H9 (cell line): Measurements from ENCODE around the gene ITPR2. TPM values are rescaled to one million over a fixed set of nuclear protein-coding genes. Genes with fewer than 3 reads are reported as not detected.

ENCODE experiments used
- DNase-seq: peaks from one replicate; pipeline ENCODE4 v3.0.0-alpha.2; 2017
- H2AFZ ChIP-seq: one replicate; pipeline ENCODE4 v1.6.1; 2013; ENCODE audit warnings: mild to moderate bottlenecking, low read length, control low read depth, moderate library complexity
- H2AK5ac ChIP-seq: 2 replicates; pipeline ENCODE4 v1.6.1; 2013; ENCODE audit warnings: low read length, control low read depth, mixed read lengths; ENCODE audit not compliant: insufficient read length
- H2BK120ac ChIP-seq: one replicate; pipeline ENCODE4 v1.6.1; 2013; ENCODE audit warnings: low read depth, mild to moderate bottlenecking, low read length, control low read depth, inconsistent platforms; ENCODE audit not compliant: poor library complexity, severe bottlenecking
- H2BK12ac ChIP-seq: 2 replicates; pipeline ENCODE4 v1.6.1; 2013; ENCODE audit warnings: low read length, control low read depth, mixed read lengths, low read depth; ENCODE audit not compliant: insufficient read length
- H2BK15ac ChIP-seq: 2 replicates; pipeline ENCODE4 v1.6.1; 2013; ENCODE audit warnings: low read depth, low read length, control low read depth
- H2BK20ac ChIP-seq: one replicate; pipeline ENCODE4 v1.6.1; 2013; ENCODE audit warnings: low read depth, mild to moderate bottlenecking, low read length, control low read depth, inconsistent platforms; ENCODE audit not compliant: poor library complexity, severe bottlenecking
- H2BK5ac ChIP-seq: 2 replicates; pipeline ENCODE4 v1.6.1; 2013; ENCODE audit warnings: low read length, control low read depth, mixed read lengths; ENCODE audit not compliant: insufficient read length
- H3K14ac ChIP-seq: 2 replicates; pipeline ENCODE4 v1.6.1; 2013; ENCODE audit warnings: low read length, control low read depth; ENCODE audit not compliant: insufficient read depth
- H3K18ac ChIP-seq: 2 replicates; pipeline ENCODE4 v1.6.1; 2013; ENCODE audit warnings: low read depth, mild to moderate bottlenecking, mixed read lengths, low read length, control low read depth; ENCODE audit not compliant: insufficient read length
- H3K23ac ChIP-seq: 2 replicates; pipeline ENCODE4 v1.6.1; 2013; ENCODE audit warnings: low read length, control low read depth, mixed read lengths, low read depth; ENCODE audit not compliant: insufficient read length
- H3K23me2 ChIP-seq: 2 replicates; pipeline ENCODE4 v1.6.1; 2013; ENCODE audit warnings: low read depth, mild to moderate bottlenecking, mixed read lengths, low read length, control low read depth; ENCODE audit not compliant: insufficient read length, poor library complexity, severe bottlenecking
- H3K27ac ChIP-seq: 2 replicates; pipeline ENCODE4 v1.5.1; 2013; ENCODE audit warnings: low read length, control low read depth, mixed read lengths, low read depth; ENCODE audit not compliant: insufficient read length
- H3K27me3 ChIP-seq: 2 replicates; pipeline ENCODE4 v1.6.1; 2013; ENCODE audit warnings: low read length, control low read depth, inconsistent platforms; ENCODE audit not compliant: insufficient read depth
- H3K4ac ChIP-seq: 2 replicates; pipeline ENCODE4 v1.6.1; 2013; ENCODE audit warnings: low read depth, mild to moderate bottlenecking, control low read depth, inconsistent platforms, low read length, moderate library complexity
- H3K4me1 ChIP-seq: 2 replicates; pipeline ENCODE4 v1.6.1; 2013; ENCODE audit warnings: low read length, control low read depth, inconsistent platforms; ENCODE audit not compliant: insufficient read depth
- H3K4me2 ChIP-seq: 2 replicates; pipeline ENCODE4 v1.6.1; 2013; ENCODE audit warnings: low read length, control low read depth, mixed read lengths; ENCODE audit not compliant: insufficient read length, insufficient read depth
- H3K56ac ChIP-seq: 2 replicates; pipeline ENCODE4 v1.6.1; 2013; ENCODE audit warnings: low read depth, mild to moderate bottlenecking, mixed read lengths, low read length, control low read depth; ENCODE audit not compliant: insufficient read length
- H3K79me1 ChIP-seq: 2 replicates; pipeline ENCODE4 v1.6.1; 2013; ENCODE audit warnings: low read depth, mild to moderate bottlenecking, moderate library complexity, low read length, control low read depth, inconsistent platforms; ENCODE audit not compliant: insufficient read depth, poor library complexity, severe bottlenecking
- H3K79me2 ChIP-seq: 2 replicates; pipeline ENCODE4 v1.6.1; 2013; ENCODE audit warnings: low read length, control low read depth, inconsistent platforms; ENCODE audit not compliant: insufficient read depth
- H3K9ac ChIP-seq: 2 replicates; pipeline ENCODE4 v1.6.1; 2013; ENCODE audit warnings: low read length, control low read depth, mixed read lengths; ENCODE audit not compliant: insufficient read length; ENCODE audit errors: extremely low read depth
- H3K9me3 ChIP-seq: one replicate; pipeline ENCODE4 v1.6.1; 2013; ENCODE audit warnings: low read depth, low read length, inconsistent platforms; ENCODE audit not compliant: control insufficient read depth
- H3T11ph ChIP-seq: one replicate; pipeline ENCODE4 v1.6.1; 2013; ENCODE audit warnings: mild to moderate bottlenecking, low read length, control low read depth, inconsistent platforms
- H4K20me1 ChIP-seq: one replicate; pipeline ENCODE4 v1.6.1; 2013; ENCODE audit not compliant: control insufficient read depth, insufficient read length, insufficient read depth
- H4K5ac ChIP-seq: 2 replicates; pipeline ENCODE4 v1.6.1; 2013; ENCODE audit warnings: low read depth, mild to moderate bottlenecking, mixed read lengths, low read length, control low read depth; ENCODE audit not compliant: insufficient read length
- H4K8ac ChIP-seq: replicated peaks from 2 replicates; pipeline ENCODE4 v1.6.1; 2013; ENCODE audit warnings: low read length, control low read depth, mixed read lengths, low read depth; ENCODE audit not compliant: insufficient read length
- H4K91ac ChIP-seq: 2 replicates; pipeline ENCODE4 v1.6.1; 2013; ENCODE audit warnings: low read depth, mild to moderate bottlenecking, moderate library complexity, mixed read lengths, low read length, control low read depth; ENCODE audit not compliant: insufficient read length
- H3K27ac Mint-ChIP-seq, 3 experiments: 2 replicates in 2 of 3; 3 replicates in 1 of 3; pipeline ENCODE4 v1.8.0; 2020 to 2021; ENCODE audit warnings: mixed read lengths in 3 of 3, mild to moderate bottlenecking in 1 of 3, moderate library complexity in 1 of 3
- H3K27me3 Mint-ChIP-seq: 2 replicates; pipeline ENCODE4 v1.8.0; 2021; ENCODE audit warnings: low read depth, mild to moderate bottlenecking, moderate library complexity, mixed read lengths
- H3K36me3 Mint-ChIP-seq, 3 experiments: 2 replicates in 2 of 3; 3 replicates in 1 of 3; pipeline ENCODE4 v1.8.0; 2020 to 2021; ENCODE audit warnings: low read depth in 3 of 3, mixed read lengths in 3 of 3; ENCODE audit not compliant: insufficient read depth in 1 of 3
- H3K4me1 Mint-ChIP-seq, 2 experiments: 2 replicates each; pipeline ENCODE4 v1.8.0; 2020; ENCODE audit warnings: mixed read lengths in 2 of 2
- H3K4me3 Mint-ChIP-seq, 2 experiments: 2 replicates in 1 of 2; 3 replicates in 1 of 2; pipeline ENCODE4 v1.8.0; 2020 to 2021; ENCODE audit warnings: mild to moderate bottlenecking in 2 of 2, mixed read lengths in 2 of 2, moderate library complexity in 1 of 2
- H3K9me3 Mint-ChIP-seq, 2 experiments: 2 replicates in 1 of 2; 3 replicates in 1 of 2; pipeline ENCODE4 v1.8.0; 2020; ENCODE audit warnings: mild to moderate bottlenecking in 2 of 2, mixed read lengths in 2 of 2, moderate library complexity in 1 of 2
- CTCF ChIP-seq: fragments of 200-600 bp; sonication (generic); conservative IDR thresholded peaks from 3 replicates; pipeline ENCODE4 v1.8.0; 2021; ENCODE audit warnings: antibody characterized with exemption, mild to moderate bottlenecking
- total RNA-seq: library from RNA; stranded (reverse); gene quantifications from 2 replicates; pipeline ENCODE4 v1.2.1, GENCODE V29; 2021

ITPR2 gene
- total RNA-seq, 1 experiment from 2014 or later: 14.8 TPM

DNA sequence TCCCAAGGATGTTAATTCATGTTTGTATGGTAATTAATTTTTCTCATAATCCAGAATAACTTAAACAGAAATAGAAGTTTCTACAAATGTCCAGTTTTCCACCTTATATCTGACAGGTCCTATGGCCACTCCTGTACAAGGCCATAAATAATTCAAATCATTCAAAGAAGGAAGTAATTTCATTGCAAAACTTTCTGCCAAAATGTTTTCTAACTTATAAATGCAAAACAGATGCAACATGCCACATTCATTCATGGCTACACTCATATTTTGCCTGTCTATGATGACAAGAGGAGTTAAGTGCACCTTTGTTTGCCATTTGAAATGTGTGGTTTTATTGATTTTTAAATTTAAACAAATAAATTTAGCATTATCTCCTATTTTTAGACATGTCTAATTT, 34.4 kb downstream of the ITPR2 start:
- H3K27me3 Mint-ChIP-seq: no peaks in the 10 kb centered on the region
- Histone ChIP-seq H4K91ac (no peak overlapping the region), H2BK20ac (no peak overlapping the region), H3K27ac (no peak overlapping the region), H4K20me1 (no peaks in the 10 kb centered on the region), H3K79me2 (peaks cover 4% of the 10 kb centered on the region; the same call in 1 of the 2 replicates), H2BK120ac (no peak overlapping the region), H3K27me3 (no peaks in the 10 kb centered on the region), H2AK5ac (no peak overlapping the region), H3K9me3 (no peaks in the 10 kb centered on the region), H3T11ph (peak overlapping the region; percentile 36), H4K8ac (no peak overlapping the region), H3K14ac (no peak overlapping the region), H4K5ac (no peak overlapping the region), H3K4ac (no peak overlapping the region), H3K9ac (no peak overlapping the region), H3K18ac (no peak overlapping the region), H2BK12ac (no peak overlapping the region), H3K56ac (no peak overlapping the region), H2BK5ac (no peak overlapping the region), H3K4me1 (no peaks in the 10 kb centered on the region), H3K4me2 (no peak overlapping the region), H2BK15ac (no peak overlapping the region), H2AFZ (no peak overlapping the region), H3K23me2 (no peaks in the 10 kb centered on the region), H3K79me1 (no peaks in the 10 kb centered on the region), H3K23ac (no peak overlapping the region)
- DNase-seq: no peak
- peaks cover 0 to 4% (median 0%) of the 10 kb centered on the region in 3 experiments; a peak in 1 of 7 replicates for H3K36me3 Mint-ChIP-seq
- no peak overlapping the region for H3K27ac Mint-ChIP-seq
- peaks cover 0 to 2% of the 10 kb centered on the region in 2 experiments; a peak in 1 of 4 replicates for H3K4me1 Mint-ChIP-seq
- H3K4me3 Mint-ChIP-seq: no peak overlapping the region
- no peaks in the 10 kb centered on the region for H3K9me3 Mint-ChIP-seq
- TF ChIP-seq CTCF: no peak
